ENCODE measurements around the gene FMNL2.

FMNL2 gene

GRCh38 chr2:152405206-152406118 is 70.5 kb downstream of the FMNL2 start:
- no peak for DNase-seq

DNA sequence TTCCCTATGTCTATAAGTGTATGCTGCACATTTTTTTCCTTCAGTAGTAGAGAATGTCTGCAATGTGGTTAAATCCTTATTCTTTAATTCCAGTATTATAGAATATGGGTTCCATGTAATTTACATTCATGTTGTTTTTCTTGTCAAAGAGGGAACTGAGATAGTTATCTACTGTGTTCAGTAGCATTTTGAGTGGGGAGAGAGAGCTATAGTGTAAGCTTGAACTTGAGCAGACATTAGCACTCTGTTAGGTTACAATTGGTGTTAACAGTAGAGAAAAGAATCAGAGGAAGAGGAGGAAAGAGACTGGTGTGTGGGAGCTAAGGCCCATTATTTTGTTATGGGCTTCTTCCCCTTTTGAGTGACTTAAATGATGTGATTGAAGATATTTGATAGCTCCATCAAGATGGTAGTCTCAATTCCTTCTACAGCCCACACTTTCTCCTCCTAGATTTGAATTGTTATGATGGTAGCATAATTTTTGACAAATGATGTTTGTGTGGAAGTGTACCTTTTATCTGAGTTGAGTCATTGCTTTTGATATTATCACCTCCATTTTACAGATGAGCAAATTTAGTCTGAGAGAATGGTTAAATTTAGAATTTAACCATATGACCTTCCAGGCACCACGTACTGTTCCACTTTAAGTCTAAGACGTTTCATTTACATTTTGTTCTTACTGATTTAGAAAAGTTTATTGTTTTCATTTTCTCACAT is 71.3 kb downstream of the FMNL2 start:
- DNase-seq, result no peak

DNA sequence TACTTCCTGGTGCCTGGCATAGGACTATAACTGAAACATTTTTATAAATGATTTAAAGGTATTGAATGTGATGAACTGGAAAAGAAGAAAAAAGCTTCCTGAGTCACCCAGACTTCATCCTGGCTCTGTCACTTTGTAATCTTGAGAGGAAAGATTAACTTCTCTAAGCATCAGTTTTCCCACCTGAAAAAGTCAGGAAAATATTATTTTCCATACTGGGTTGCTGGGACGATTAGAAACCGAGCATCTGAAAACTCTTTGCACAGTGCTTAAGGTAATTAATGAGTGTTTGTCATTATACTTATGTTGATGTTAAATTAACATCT is 71.8 kb downstream of the FMNL2 start:
- no peak for DNase-seq

- peak; percentile 17 for DNase-seq
Measured at GRCh38 chr2:152407204-152407721, 72.3 kb downstream of the FMNL2 start.

DNA sequence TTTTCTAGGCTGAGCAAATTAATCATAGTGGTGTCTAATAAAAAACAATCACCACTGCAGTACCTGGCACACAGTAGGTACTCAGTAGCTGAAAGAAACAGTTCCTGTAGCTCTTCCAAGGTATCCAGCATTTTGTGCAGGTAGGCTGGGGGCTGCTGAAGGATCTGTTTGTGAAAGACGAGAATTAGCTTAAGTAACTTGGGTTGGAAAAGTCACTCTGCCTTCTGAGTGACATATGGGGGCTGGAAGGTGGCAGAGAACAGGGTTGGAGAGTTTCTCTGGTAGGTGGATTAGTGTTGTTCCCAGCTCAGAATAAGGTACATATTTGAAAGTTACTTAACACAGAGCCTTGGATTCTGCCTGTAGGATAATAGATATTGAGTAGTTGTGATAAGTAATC is 72.8 kb downstream of the FMNL2 start:
- peak; percentile 10 for DNase-seq

DNA sequence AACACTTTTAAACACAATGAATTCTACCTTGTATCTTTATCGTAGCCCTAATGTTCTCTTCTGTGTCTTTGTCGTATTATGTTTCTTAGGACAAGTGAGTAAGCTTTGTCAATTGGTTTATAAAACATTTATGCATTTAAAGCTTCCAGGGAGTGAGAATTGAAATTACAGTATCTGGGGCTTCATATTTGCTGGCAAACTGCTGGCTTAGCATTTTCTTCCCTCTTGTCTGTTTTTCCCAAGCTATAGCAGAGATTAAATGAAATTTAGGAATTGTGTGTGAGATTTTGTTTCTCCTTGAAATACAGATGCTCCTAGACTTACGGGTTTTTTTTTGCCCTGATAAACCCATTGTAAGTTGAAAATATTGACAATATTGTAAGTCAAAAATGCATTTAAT is 73.3 kb downstream of the FMNL2 start:
- no peak for DNase-seq

DNA sequence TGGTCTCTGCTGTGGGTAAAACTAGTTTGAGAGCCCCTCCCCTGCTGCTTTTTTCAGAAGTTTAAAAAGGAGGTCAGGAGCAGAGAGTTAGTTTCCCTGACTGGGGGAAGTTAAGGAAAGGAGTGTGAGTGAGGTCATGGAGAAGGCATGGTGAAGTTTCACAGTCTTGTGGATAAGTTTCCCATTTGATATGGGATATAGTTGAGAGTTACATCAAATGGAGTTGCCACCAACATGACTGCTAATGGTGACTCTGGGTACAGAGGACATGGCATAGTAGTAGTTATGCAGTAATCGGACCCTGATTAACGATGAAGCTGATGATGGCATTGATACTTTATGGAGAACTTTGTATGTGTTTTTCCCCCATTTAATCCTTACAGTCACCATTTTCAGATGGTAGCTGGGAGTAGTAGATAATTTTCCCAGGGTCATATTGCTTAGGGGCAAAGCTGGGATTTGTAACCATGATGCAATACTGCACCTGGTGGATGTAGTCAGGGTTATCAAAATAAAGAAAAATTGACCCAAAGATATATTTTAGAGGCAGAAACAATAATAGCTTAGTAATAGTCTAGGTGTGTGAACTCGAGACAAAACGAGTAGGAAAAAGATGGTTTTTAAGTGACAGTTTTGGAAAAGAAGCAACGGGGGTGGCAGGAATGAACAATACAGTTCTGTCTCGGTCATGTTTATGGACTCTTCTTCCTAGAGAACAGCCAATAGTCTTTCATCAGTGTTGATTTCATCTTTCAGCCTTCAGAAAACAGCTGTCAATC is 74.6 kb downstream of the FMNL2 start:
- DNase-seq, result no peak

GRCh38 chr2:152410165-152410597 is 75.2 kb downstream of the FMNL2 start:
- no peak for DNase-seq

DNA sequence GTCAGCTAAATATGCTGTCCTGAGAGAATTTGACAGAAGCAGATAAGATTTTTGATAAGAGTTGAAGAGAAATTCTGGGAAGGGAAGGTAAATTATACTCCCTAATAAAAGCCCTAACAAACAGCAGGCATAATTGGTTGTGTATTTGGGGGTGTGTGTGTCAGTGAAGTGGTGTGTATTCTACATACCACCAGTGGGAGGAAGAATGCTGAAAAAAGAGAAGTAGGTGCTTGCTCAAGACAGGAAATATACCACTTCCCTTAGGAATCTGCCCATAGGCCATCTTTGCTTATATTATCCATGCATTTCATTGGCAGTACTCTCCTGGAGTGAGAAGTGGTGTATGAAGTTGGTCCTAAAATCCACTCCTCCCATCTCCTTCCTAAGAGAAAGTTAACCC is 76.2 kb downstream of the FMNL2 start:
- no peak for DNase-seq

- DNase-seq, result no peak
Measured at GRCh38 chr2:152413228-152414030, 78.5 kb downstream of the FMNL2 start.

DNA sequence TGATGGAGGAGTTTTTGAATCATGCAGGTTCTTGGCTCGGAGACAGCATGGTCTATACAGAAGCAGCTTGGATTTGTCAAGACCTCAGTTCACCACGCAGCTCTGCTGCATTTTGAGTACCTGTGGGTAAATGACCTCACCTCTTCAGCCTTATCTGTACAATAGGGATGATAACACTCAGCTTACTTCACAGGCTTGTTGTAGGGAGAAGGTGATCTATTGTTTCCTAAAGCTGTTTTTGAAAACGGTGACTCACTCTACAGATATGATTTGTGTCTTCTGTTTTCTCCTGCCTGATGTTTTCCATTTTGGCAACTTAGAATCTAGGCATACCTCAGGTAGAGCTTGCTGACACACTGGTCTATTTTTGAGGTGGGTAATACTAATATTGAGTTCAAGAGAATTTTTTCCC is 80.3 kb downstream of the FMNL2 start:
- no peak for DNase-seq

GRCh38 chr2:152415796-152416195 is 80.8 kb downstream of the FMNL2 start:
- DNase-seq, result no peak

DNA sequence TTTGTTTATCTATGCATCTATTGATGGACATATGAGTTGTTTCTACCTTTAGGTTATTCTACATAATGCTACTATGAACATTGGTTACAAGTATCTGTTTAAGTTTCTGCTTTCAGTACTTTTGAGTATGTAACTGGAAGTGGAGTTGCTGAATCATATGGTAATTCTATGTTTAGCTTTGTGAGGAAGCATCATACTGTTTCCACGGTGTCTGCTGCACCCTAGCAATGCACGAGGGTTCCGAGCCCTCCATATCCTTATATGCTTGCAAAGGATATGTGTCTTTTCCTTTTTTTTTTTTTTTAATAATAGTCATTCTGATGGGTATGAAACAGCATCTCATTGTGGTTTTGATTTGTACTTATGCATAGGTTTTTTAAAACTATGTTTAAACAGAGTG is 83.7 kb downstream of the FMNL2 start:
- DNase-seq, result no peak

GRCh38 chr2:152419944-152420343 is 85.0 kb downstream of the FMNL2 start:
- no peak for DNase-seq

GRCh38 chr2:152420363-152420762 is 85.4 kb downstream of the FMNL2 start:
- DNase-seq, result no peak

- DNase-seq, result no peak
Measured at GRCh38 chr2:152420936-152421335, 86.0 kb downstream of the FMNL2 start.

DNA sequence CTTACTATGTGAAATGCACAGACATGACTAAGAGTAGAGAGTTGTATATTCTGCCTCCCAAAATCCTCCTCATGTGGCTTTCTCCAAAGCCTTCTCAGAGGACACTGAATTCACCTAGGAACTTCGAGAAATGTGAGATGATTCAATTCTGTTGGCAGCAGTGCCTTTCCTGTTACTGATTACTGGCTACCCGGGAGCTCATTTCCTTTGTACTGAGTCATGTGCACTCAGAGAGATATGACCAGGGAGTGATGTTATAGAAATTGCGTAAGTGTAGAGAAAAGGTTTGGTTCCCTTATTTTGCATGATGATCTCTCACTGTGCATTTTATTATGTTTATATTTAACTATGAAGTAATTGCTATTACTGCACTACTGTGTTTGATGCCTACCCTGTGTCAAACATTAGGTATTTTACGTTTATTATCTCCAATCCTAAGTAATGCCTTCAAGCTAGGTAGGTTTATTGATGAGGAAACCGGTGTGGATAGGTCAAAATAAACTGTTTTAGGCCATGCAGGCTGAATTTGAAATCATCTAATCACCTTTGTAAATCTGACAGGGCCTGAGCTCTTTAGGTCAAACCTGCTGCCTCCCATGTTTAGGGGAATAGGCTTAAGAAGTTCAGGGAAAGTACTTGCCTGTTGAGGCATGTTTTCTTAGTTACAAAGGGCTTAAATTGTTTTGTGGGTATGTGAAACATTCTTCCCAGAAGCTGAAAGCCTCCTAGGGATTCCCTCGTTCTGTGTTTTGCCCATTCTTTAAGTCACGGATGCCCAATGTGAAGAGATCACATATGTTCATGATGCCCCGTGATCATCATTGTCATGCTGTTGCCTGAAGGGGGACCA is 86.8 kb downstream of the FMNL2 start:
- no peak for DNase-seq

DNA sequence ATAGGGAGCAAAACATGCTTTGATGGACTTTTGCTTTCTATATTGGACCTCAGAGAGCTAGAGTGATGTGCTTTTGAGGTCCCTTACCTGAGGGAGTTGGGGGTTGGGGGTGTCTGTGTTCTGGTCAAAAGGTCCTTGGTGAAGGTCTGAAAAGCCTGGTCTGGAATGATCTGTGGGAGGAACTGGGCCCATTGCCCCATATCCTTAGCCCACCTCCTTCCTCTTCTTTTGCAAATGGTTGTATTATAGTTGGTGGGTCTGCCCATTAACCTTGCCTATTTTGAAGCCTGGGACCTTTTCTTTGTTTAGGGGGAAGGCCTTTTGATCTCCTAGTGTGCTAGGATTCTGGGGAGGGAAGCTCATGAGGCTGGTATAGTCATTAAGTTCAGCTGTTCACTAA is 88.7 kb downstream of the FMNL2 start:
- DNase-seq, result no peak

GRCh38 chr2:152425765-152426727 is 91.1 kb downstream of the FMNL2 start:
- DNase-seq, result no peak

- DNase-seq, result no peak
Measured at GRCh38 chr2:152426801-152427200, 91.8 kb downstream of the FMNL2 start.
